Stimulated activated CD4-positive, alpha-beta T cell treated with anti-CD3 and anti-CD28 coated beads, Interleukin-1b, Interleukin-23, amount 100 ng/mL, for 1 hour (primary cell): ENCODE results near the gene PID1.

Experiments
- DNase-seq, 2 donors: peaks; one replicate each; pipeline ENCODE4 v3.0.0-alpha.2; 2020; ENCODE audit warnings: low read depth in 2 of 2

Gene PID1

DNA sequence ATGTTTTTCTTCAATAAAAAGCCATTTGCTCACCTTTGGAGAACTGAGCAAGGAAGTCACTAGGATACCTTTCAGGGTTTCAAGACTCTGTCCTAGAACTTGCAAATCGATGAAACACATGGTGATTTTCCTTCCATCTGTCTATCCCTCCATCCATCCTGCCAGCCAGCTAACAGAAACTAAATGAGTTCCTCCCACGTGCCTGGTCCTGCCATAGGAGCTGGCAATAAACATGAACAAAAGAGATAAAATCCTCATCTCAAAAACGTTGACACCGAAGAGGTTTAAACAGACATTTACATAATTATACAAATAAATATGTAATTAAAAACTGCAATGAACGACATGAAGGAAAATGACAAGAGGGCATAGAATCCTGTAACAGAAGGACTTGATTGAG is 249.0 kb downstream of the PID1 start:
- DNase-seq: no peak

GRCh38 chr2:229009816-229010215 is 261.3 kb downstream of the PID1 start:
- DNase-seq: no peak

DNA sequence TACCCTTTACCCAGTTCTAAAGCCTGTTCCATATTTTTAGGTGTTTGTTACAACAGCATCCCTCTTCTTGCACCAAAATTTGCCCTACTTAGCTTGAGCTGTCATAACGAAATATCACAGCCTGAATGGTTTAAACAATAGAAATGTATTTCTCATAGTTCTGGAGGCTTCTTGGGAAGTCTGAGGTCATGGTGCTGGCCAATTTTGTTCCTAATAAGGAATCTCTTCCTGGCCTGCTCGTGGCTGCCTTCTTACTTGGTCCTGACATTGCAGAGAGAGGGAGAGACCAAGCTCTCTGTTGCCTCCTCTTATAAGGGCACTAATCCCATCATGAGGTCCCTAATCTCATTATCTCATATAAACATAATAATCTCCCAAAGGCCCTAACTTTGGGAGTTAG is 267.8 kb downstream of the PID1 start:
- DNase-seq: no peak

GRCh38 chr2:229001196-229001595 is 269.9 kb downstream of the PID1 start:
- no peak for DNase-seq

DNA sequence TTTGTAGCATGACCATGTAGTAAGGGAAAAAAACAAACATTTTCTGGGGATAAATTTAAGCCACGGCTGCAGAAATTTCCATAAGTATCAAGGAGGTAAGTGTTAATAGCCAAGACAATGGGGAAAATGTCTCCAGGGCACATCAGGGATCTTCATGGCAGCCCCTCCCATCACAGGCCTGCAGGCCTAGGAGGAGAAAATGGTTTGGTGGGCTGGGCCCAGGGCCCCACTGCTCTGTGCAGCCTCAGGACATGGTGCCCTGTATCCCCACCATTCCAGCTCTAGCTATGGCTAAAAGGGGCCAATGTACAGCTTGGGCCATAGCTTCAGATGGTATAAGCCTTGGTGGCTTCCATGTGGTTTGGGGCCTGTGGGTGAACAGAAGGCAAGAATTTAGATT is 271.8 kb downstream of the PID1 start:
- no peak for DNase-seq

GRCh38 chr2:228988786-228989185 is 282.3 kb downstream of the PID1 start:
- DNase-seq: no peak

GRCh38 chr2:228987441-228988155 is 283.5 kb downstream of the PID1 start:
- no peak for DNase-seq

DNA sequence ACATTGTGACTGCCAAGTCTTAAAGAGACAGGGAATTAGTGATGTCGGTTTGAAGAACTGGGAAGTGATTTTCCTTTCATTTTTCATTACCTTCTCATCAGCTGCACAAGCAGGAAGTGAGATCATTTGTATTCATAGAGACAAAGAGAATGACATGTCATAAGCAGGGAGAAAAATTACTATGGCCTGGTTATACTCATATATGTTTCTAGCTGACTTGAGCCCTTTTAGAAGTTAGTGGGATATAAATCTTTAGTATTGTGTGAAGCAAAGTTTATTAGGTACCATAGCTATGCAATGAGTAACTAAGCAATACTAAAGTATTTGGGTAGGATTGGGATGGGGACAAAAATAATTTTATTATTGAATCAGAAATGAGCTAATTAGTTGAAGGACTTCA is 284.1 kb downstream of the PID1 start:
- DNase-seq: no peak

GRCh38 chr2:228983700-228984099 is 287.4 kb downstream of the PID1 start:
- no peak for DNase-seq

DNA sequence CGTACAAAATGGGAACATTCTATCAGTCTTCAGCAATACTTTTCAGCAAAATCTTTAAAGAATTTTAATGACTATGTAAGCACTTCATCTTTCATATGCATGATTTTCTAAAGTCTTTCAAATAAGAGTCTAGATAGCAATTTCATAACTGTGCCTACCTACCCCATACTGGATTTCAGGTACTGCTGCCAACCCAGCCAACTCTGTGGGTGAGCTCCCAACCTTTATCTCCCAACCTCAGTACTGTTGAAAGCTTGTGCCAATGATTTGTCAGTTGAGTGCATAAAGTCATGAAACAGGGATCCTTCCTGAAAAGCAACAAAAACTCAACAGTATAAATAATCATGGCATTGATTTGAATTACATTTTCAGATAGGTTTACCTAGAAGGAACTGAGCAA is 296.9 kb downstream of the PID1 start:
- no peak for DNase-seq
